Measurements from ENCODE around the gene UIMC1.

DNA sequence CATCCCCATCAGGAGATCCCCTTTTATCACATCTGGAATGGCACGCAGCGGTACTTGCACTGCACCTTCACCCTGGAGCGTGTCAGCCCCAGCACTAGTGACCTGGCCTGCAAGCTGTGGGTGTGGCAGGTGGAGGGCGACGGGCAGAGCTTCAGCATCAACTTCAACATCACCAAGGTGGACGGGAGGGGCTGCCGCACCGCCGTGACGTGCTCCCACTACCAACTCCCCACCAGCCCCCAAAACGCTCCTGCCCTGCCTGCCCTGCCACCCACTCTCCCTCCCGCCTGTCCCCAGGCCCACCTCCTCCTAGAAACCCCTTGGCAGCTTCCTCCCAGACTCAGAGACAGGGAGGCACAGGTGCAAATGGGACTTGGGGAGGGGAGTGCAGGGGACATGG lies 128.1 kb downstream of the UIMC1 start:
- no peak for TF ChIP-seq EP300 (IDR thresholded peaks at IDR 0.05; ENCODE audit: borderline replicate concordance)
- TF ChIP-seq, protein P1, sequence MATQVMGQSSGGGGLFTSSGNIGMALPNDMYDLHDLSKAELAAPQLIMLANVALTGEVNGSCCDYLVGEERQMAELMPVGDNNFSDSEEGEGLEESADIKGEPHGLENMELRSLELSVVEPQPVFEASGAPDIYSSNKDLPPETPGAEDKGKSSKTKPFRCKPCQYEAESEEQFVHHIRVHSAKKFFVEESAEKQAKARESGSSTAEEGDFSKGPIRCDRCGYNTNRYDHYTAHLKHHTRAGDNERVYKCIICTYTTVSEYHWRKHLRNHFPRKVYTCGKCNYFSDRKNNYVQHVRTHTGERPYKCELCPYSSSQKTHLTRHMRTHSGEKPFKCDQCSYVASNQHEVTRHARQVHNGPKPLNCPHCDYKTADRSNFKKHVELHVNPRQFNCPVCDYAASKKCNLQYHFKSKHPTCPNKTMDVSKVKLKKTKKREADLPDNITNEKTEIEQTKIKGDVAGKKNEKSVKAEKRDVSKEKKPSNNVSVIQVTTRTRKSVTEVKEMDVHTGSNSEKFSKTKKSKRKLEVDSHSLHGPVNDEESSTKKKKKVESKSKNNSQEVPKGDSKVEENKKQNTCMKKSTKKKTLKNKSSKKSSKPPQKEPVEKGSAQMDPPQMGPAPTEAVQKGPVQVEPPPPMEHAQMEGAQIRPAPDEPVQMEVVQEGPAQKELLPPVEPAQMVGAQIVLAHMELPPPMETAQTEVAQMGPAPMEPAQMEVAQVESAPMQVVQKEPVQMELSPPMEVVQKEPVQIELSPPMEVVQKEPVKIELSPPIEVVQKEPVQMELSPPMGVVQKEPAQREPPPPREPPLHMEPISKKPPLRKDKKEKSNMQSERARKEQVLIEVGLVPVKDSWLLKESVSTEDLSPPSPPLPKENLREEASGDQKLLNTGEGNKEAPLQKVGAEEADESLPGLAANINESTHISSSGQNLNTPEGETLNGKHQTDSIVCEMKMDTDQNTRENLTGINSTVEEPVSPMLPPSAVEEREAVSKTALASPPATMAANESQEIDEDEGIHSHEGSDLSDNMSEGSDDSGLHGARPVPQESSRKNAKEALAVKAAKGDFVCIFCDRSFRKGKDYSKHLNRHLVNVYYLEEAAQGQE (IDR thresholded peaks at IDR 0.05; ENCODE audit: low read depth) = no peak
- no peak for TF ChIP-seq FOXM1 (IDR thresholded peaks at IDR 0.05; ENCODE audit: borderline replicate concordance, low read depth)
- TF ChIP-seq CEBPB (IDR thresholded peaks at IDR 0.05) = no peak

Measured in Ishikawa (cell line).